Kasumi-1 (cell line): Measurements from ENCODE around the gene RNU4-1.
"Not testable (repeated sequence)": the region's sequence is repeated elsewhere in the genome, so short reads cannot be mapped to it uniquely, and the experiment has no call there.

Source experiments
- DNase-seq, 2 experiments: peaks; one replicate each; lab custom pipeline; 2025; lab: John Stamatoyannopoulos, UW

The RNU4-1 gene

GRCh38 chr12:120258323-120258896 lies 34.6 kb downstream of the RNU4-1 start:
- DNase-seq: no peak

- no peak for DNase-seq
These were observed 35.8 kb downstream of the RNU4-1 start for GRCh38 chr12:120257041-120257821.

- DNase-seq: no peak
These were observed 38.2 kb downstream of the RNU4-1 start for GRCh38 chr12:120254809-120255208.

GRCh38 chr12:120253313-120253712 lies 39.7 kb downstream of the RNU4-1 start:
- peak in 1 of 2 experiments; percentile 27 for DNase-seq

- DNase-seq: peak; percentile 52 to 54
These were observed 40.7 kb downstream of the RNU4-1 start for GRCh38 chr12:120252071-120252906.

- not testable (repeated sequence) for DNase-seq
These were observed 41.5 kb downstream of the RNU4-1 start for GRCh38 chr12:120251364-120252070.

GRCh38 chr12:120249875-120250795 lies 42.9 kb downstream of the RNU4-1 start:
- no peak for DNase-seq

- DNase-seq: no peak
These were observed 43.7 kb downstream of the RNU4-1 start for GRCh38 chr12:120249266-120249874.

- no peak for DNase-seq
These were observed 45.4 kb downstream of the RNU4-1 start for GRCh38 chr12:120247621-120248030.

GRCh38 chr12:120247183-120247582 lies 45.9 kb downstream of the RNU4-1 start:
- no peak for DNase-seq

GRCh38 chr12:120246705-120247104 lies 46.3 kb downstream of the RNU4-1 start:
- DNase-seq: not testable (repeated sequence)
